Bronchial epithelial cell (primary cell): ENCODE measurements around the gene SUCLG2. TPM values are rescaled to one million over a fixed set of nuclear protein-coding genes. Genes with fewer than 3 reads are reported as not detected.

Source experiments
- DNase-seq: peaks from one replicate; pipeline ENCODE4 v3.0.0-alpha.2; 2010; ENCODE audit warnings: low read depth
- FAIRE-seq: peaks from 2 replicates; lab custom pipeline; 2011; peaks lifted over from hg19 to GRCh38; lab: Jason Lieb, UNC
- H3K27me3 ChIP-seq: 2 replicates; pipeline ENCODE4 v1.5.1; 2011; ENCODE audit warnings: low read length; ENCODE audit not compliant: control insufficient read depth, insufficient read depth
- H3K36me3 ChIP-seq: 2 replicates; pipeline ENCODE4 v1.5.1; 2011; ENCODE audit warnings: low read length; ENCODE audit not compliant: control insufficient read depth, insufficient read depth
- H3K4me3 ChIP-seq: 2 replicates; pipeline ENCODE4 v1.5.1; 2011; ENCODE audit warnings: mild to moderate bottlenecking, low read depth, low read length, control low read depth
- CTCF ChIP-seq: IDR thresholded peaks from 2 replicates; pipeline ENCODE4 v1.5.1; 2011; ENCODE audit warnings: mild to moderate bottlenecking, moderate library complexity, low read length, control low read depth, inconsistent platforms; ENCODE audit not compliant: insufficient read depth, severe bottlenecking
- total RNA-seq: library from RNA; depleted of rRNA; stranded (reverse); fragments of >200 nt; gene quantifications from 2 replicates; pipeline ENCODE4 v1.2.1, GENCODE V29; 2014

The SUCLG2 gene
- total RNA-seq, 1 donor from 2014 or later = 42.1 TPM

- peaks cover 2% of the 10 kb centered on the region for H3K36me3 ChIP-seq
- no peaks in the 10 kb centered on the region for H3K27me3 ChIP-seq
- DNase-seq = no peak
- TF ChIP-seq CTCF = no peak
- no peak for FAIRE-seq
- no peak overlapping the region for H3K4me3 ChIP-seq
Observed at GRCh38 chr3:67380118-67380517, 274.3 kb downstream of the SUCLG2 start.

- no peak for TF ChIP-seq CTCF
- no peaks in the 10 kb centered on the region for H3K27me3 ChIP-seq
- DNase-seq (no peak), FAIRE-seq (no peak)
- H3K4me3 ChIP-seq = no peak overlapping the region
- H3K36me3 ChIP-seq = peaks cover 2% of the 10 kb centered on the region
Observed at GRCh38 chr3:67377299-67377698, 277.1 kb downstream of the SUCLG2 start.

- Histone ChIP-seq H3K27me3 (no peaks in the 10 kb centered on the region), H3K4me3 (no peak overlapping the region), H3K36me3 (peaks cover 2% of the 10 kb centered on the region)
- TF ChIP-seq CTCF = no peak
- DNase-seq = no peak
- FAIRE-seq = no peak
Observed at GRCh38 chr3:67376416-67376815, 278.0 kb downstream of the SUCLG2 start.

- DNase-seq (no peak), FAIRE-seq (no peak)
- H3K36me3 ChIP-seq = peaks cover 2% of the 10 kb centered on the region
- no peak overlapping the region for H3K4me3 ChIP-seq
- H3K27me3 ChIP-seq = no peaks in the 10 kb centered on the region
- no peak for TF ChIP-seq CTCF
Observed at GRCh38 chr3:67375976-67376375, 278.4 kb downstream of the SUCLG2 start.

GRCh38 chr3:67362686-67363085 is 291.7 kb downstream of the SUCLG2 start:
- Histone ChIP-seq H3K27me3 (no peaks in the 10 kb centered on the region), H3K36me3 (no peaks in the 10 kb centered on the region), H3K4me3 (no peak overlapping the region)
- no peak for FAIRE-seq
- peak; percentile 91 for DNase-seq
- no peak for TF ChIP-seq CTCF

- Histone ChIP-seq H3K4me3 (no peak overlapping the region), H3K27me3 (no peaks in the 10 kb centered on the region), H3K36me3 (no peaks in the 10 kb centered on the region)
- TF ChIP-seq CTCF = no peak
- DNase-seq = no peak
- FAIRE-seq = no peak
Observed at GRCh38 chr3:67361770-67362169, 292.6 kb downstream of the SUCLG2 start.
